COR-L47 (cell line): ENCODE data around the gene TBC1D22A.
A peak's percentile ranks its signal among the peaks of the same experiment; 100 is the strongest.
"Not testable (repeated sequence)": the region's sequence is repeated elsewhere in the genome, so short reads cannot be mapped to it uniquely, and the experiment has no call there.

Source experiments
- DNase-seq: peaks from one replicate; lab custom pipeline; 2025; lab: John Stamatoyannopoulos, UW

TBC1D22A gene

GRCh38 chr22:46813816-46814597, 51.6 kb downstream of the TBC1D22A start:
- DNase-seq: no peak

DNA sequence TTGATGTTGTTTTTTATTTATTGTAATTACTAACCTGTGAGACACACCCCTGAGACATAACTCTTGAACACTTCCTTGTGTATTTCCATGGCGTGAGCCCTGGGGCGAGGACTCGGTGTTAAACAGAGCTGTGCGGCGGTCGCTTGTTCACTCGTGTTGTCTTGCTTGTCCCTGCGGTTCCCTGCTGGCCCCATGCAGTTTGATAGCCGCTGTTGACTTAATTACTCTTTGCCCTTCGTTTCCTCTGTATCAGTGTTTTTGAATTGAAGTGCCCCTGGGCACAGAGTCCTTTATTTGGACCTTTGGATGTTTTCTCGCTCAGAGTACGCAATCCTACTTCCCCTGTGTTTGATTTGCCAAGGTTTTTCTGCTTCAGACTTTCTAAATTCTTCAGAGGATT, 52.7 kb downstream of the TBC1D22A start:
- DNase-seq: no peak

GRCh38 chr22:46815559-46815895, 53.1 kb downstream of the TBC1D22A start:
- no peak for DNase-seq

- no peak for DNase-seq
These were observed 53.7 kb downstream of the TBC1D22A start for GRCh38 chr22:46815896-46816731.

- DNase-seq: not testable (repeated sequence)
These were observed 54.9 kb downstream of the TBC1D22A start for GRCh38 chr22:46817390-46817789.

GRCh38 chr22:46823248-46823647, 60.8 kb downstream of the TBC1D22A start:
- no peak for DNase-seq

DNA sequence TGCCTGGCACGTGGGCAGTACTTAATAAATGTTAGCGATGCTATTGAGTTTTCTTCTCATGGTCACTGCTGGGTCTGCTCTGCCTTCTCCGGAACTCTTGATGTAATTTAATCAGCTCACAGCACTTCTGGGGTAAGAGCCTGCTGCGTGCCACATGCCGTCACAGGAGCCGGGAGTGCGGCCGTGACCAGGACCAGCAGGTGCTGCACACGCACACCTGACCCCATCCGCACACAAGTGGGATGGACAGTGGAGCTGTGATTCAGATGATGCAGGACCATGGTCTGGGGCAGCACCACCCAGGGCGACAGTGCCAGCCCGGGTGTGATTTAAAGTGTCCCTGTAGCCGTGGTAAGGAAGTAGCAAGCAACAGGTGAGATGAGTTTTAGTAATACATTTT, 61.2 kb downstream of the TBC1D22A start:
- DNase-seq: no peak

GRCh38 chr22:46824344-46824909, 62.0 kb downstream of the TBC1D22A start:
- DNase-seq: no peak

- DNase-seq: no peak
These were observed 62.6 kb downstream of the TBC1D22A start for GRCh38 chr22:46824980-46825544.

DNA sequence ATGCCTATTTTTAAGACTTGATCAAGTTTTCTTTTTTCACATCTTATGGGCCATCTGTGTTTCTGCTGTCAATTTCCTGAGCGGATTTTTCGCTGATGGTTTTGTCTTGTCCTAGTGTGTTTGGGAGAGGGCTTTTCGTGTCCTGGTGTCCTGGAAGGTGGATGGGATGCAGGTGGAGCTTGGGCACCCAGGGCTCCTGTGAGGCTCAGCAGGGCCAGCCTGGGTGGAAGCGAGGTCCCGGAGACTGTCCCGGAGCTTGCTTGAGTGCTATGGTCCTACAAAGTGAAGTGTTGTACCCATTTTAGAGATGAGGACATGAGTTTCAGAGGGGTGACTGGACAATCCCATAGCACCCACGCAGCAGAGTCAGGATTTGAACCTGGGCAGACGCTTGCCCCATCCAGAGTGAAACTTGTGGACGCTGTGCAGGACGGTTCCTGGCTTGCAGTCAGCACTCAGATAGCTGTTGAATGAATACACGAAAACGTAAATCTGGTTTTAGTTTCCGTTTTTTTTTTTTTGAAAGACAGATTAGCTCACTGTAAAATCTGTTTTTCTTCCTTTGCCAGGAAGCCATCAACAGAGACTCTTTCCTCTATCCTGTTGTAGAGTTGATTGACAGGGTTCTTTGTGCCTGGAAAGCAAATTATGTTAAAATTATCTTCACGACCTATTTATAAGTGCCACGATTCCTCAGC, 64.1 kb downstream of the TBC1D22A start:
- DNase-seq: no peak

DNA sequence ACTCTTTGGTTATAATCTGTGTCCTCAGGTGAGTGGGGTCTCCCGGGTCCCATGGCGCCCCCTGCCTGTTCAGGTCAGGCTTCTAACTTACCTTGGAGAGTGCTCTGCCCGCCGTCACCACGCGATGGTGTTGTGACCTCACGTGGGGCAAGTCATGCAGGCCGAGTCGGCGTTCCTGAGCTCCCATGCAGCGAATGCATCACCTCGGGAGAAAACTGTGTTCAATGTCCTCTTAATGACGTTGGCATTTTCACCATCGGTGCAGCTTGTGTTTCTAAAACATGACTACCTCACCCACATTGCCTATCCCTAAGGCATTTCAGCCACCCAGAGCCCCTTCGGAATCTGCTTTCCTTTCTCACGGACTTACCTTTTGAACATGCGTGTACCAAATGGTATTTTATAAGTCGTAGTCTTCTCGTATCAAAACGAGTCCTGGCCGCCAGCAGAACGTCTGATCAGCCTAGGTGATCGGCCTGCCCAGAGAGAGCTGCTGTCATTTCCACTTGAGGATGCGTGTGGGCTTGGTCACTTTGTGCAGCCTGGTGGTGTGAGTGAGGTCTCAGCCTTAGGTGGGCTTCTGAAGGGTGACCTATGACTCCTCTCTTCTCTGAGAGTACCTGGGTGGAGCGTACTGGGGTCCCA, 64.8 kb downstream of the TBC1D22A start:
- no peak for DNase-seq

DNA sequence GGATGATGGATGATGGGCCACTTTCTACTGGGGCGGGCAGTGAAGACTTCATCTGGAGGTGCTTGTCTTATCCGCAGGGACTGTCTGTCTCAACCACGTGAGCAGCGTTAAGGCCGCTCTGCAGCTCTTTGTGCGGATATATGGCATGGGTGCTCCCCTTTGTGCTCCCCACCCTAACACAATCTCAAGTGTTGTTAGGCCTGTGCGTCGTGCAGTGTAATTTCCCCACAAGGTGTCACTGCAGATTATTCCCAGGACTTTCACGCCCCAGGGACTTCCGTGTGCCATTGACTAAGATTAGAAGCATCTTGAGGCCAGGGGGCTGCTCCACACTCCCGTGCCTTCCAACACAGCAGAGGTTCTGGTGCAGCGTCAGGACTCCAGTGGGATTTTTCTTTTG, 65.3 kb downstream of the TBC1D22A start:
- no peak for DNase-seq

DNA sequence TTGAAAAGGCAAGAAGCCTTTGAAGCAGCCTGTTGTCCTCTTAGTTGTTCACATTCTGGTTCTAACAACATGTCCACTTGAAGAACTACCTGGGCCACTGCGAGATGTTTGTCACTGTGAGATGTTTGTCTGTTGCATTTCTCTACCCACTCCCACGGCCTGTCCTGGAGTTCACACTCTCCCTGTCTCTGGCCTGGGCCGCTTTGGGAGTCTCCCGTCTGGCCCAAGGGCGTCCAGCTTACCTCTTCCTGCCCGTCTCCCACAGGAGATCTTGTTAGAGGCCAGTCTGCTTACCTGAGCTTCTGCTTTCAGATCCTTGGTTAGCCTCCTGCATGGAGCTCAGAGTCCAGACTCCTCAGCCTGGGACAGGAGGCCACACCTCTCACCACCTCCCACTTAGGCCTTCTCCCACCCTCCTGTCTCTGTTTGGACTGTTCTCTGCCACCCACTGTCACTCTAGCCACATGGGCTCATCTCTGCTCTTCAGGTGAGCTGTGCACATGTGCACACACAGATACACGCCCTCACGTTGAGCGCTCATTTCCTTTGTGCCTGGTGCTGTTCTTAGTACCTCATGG, 66.0 kb downstream of the TBC1D22A start:
- no peak for DNase-seq

GRCh38 chr22:46829117-46829891, 66.9 kb downstream of the TBC1D22A start:
- DNase-seq: peak; percentile 12

- DNase-seq: no peak
These were observed 67.7 kb downstream of the TBC1D22A start for GRCh38 chr22:46829941-46830715.

DNA sequence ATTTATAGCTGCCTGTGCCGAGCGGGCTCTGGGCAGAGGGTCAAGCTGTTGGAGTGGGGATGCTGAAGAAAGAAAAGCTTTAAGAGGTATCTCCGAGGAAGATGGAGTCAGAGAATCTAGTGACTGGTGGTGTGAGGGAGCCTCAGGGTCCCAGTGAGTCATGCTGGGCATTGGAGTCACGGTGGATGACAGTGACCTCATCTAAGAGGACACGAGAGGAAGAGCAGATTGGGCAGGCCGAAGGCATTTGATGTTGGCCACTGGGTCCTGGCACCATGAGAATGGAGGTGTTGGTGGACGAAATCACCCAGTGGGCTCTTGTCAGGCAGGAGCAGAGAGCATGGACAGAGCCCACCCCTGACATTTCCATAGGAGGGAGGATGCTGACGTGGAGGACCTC, 68.4 kb downstream of the TBC1D22A start:
- DNase-seq: no peak

- peak; percentile 65 for DNase-seq
These were observed 70.8 kb downstream of the TBC1D22A start for GRCh38 chr22:46833228-46833627.

- DNase-seq: no peak
These were observed 71.7 kb downstream of the TBC1D22A start for GRCh38 chr22:46834021-46834737.

DNA sequence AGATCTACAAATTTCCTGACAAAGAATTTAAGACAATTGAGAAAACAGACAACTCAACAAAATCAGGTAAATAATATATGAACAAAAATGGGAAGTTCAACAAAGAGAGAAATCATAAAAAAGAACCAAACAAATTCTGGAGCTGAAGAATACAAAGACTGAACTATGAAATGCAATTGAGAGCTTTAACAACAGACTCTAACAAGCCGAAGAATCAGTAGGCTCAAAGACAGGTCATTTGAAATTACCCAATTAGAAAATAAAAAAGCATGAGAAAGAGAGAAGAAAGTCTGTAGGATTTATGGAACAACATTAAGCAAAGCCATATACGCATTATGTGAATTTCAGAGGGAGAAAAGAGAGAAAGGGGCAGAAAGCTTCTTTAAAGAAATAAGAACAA, 72.8 kb downstream of the TBC1D22A start:
- DNase-seq: no peak
